Adrenal gland (tissue), 12 donors: ENCODE measurements around the gene TMEM39B. TPM values are rescaled to one million over a fixed set of nuclear protein-coding genes. Genes with fewer than 3 reads are reported as not detected.
A peak's percentile ranks its signal among the peaks of the same experiment; 100 is the strongest.

Experiments
- DNase-seq, 7 donors: peaks; one replicate each; pipeline ENCODE4 v3.0.0-alpha.2; 2019 to 2020
- H3K27ac ChIP-seq, 5 donors: fragments of 200-600 bp; sonication (generic) in 4 of 5; 1 replicate in 3 of 5; 2 replicates in 2 of 5; pipeline versions ENCODE4 v1.5.1 to v1.8.0; 2016 to 2020; ENCODE audit warnings: mild to moderate bottlenecking in 1 of 5
- H3K27me3 ChIP-seq: fragments of 200-600 bp; 2 replicates; pipeline ENCODE4 v1.8.0; 2021
- H3K36me3 ChIP-seq, 2 donors: fragments of 200-600 bp; replicated peaks in 1 of 2; 1 replicate in 1 of 2; 2 replicates in 1 of 2; pipeline versions ENCODE4 v1.5.1 to v1.8.0; 2018 to 2022
- H3K4me1 ChIP-seq, 2 donors: fragments of 200-600 bp; replicated peaks in 1 of 2; 1 replicate in 1 of 2; 2 replicates in 1 of 2; pipeline versions ENCODE4 v1.5.1 to v1.8.0; 2018 to 2021
- H3K4me3 ChIP-seq, 4 donors: fragments of 200-600 bp; sonication (generic) in 3 of 4; one replicate each; pipeline ENCODE4 v1.5.1; 2016 to 2018
- H3K9me3 ChIP-seq, 3 donors: fragments of 200-600 bp; sonication (generic) in 1 of 3; replicated peaks in 1 of 3; 1 replicate in 2 of 3; 2 replicates in 1 of 3; pipeline versions ENCODE4 v1.5.1 to v1.8.0; 2016 to 2021
- POLR2A ChIP-seq, 2 donors: fragments of 450-650 bp; IDR thresholded peaks; one replicate each; pipeline ENCODE4 v1.6.1; 2017; ENCODE audit warnings: antibody characterized with exemption in 2 of 2, mild to moderate bottlenecking in 2 of 2, moderate library complexity in 1 of 2
- WGBS, 4 donors: extraction: QIAGEN DNeasy Blood & Tissue Kit in 2 of 4; methylation state at CpG; one replicate each; pipeline versions ENCODE4 v1.1.5 to v1.1.7; 2013 to 2017; 5-methylcytosine and 5-hydroxymethylcytosine counted together
- intact Hi-C, 2 donors: fragments of 100-400 bp; cut with DNase I; formaldehyde crosslinking; loops; one replicate each; pipeline versions ENCODE4 v1.14.1 to v1.15.0; 2022 to 2023
- polyA plus RNA-seq, 3 donors: library from polyadenylated mRNA; stranded (reverse); fragments of 200-250 nt in 2 of 3; fragments of 350-450 nt in 1 of 3; fragmentation: Illumina TruSeq in 1 of 3; extraction: RNeasy Lipid Tissue Mini Kit (QIAGEN cat#74804) in 1 of 3; gene quantifications; one replicate each; pipeline ENCODE4 v1.2.3, GENCODE V29; 2013 to 2014
- total RNA-seq, 9 donors: library from RNA; depleted of rRNA in 4 of 9; stranded (reverse); fragments of >200 nt in 4 of 9; fragments of 120-200 nt in 1 of 9; fragmentation: NEBNext Ultra II Directional in 1 of 9; extraction: Animal tissue kit (Norgen Biotek cat#: 25700) in 1 of 9; gene quantifications; one replicate each; pipeline versions ENCODE4 v1.1.0 to v1.2.4, GENCODE V29; 2013 to 2023
- TF ChIP-seq, protein P1 (sequence below), 6 experiments: fragments of 450-650 bp in 4 of 6; fragments of 200-600 bp in 2 of 6; sonication (generic) in 1 of 6; IDR thresholded peaks; 1 replicate in 5 of 6; 2 replicates in 1 of 6; pipeline versions ENCODE4 v1.5.1 to v1.8.0; 2016 to 2021; ENCODE audit warnings: antibody characterized with exemption in 6 of 6, mild to moderate bottlenecking in 2 of 6, moderate library complexity in 1 of 6
- donor health status: healthy with polysubstance abuse.
- donor health status: Bipolar disorder and iron deficiency.
- donor health status: DM: yes; HTN: yes; CAD: no.
- donor health status: DM: no; HTN: no; CAD: no.
- donor health status: DM: no; HTN: no; CAD: no.
- donor health status: DM: yes; HTN: yes; CAD: no.

TMEM39B gene
- total and polyA plus RNA-seq, 12 donors, result 4.4 to 17.4 (median 11.7) TPM

DNA sequence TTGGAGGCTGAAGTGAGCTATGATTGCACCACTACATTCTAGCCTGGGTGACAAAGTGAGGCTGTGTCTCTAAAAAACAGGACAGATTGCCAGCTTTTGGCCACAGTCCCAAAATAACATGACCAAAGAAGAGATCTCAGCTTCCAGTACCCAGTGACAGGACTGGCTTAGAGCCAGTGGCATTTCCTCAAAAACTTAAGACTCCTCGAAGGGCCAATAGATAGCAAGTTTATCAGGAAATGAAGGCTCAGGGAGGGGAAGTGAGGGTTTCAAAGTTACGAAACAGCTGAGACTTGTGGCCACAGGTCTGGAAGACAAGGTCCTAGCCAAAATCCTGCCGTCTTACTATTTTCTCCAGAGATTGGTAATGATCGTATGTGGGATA is 6.3 kb upstream of the TMEM39B start:
- no peak for TF ChIP-seq POLR2A (IDR thresholded peaks at IDR 0.05)
- TF ChIP-seq, protein P1, sequence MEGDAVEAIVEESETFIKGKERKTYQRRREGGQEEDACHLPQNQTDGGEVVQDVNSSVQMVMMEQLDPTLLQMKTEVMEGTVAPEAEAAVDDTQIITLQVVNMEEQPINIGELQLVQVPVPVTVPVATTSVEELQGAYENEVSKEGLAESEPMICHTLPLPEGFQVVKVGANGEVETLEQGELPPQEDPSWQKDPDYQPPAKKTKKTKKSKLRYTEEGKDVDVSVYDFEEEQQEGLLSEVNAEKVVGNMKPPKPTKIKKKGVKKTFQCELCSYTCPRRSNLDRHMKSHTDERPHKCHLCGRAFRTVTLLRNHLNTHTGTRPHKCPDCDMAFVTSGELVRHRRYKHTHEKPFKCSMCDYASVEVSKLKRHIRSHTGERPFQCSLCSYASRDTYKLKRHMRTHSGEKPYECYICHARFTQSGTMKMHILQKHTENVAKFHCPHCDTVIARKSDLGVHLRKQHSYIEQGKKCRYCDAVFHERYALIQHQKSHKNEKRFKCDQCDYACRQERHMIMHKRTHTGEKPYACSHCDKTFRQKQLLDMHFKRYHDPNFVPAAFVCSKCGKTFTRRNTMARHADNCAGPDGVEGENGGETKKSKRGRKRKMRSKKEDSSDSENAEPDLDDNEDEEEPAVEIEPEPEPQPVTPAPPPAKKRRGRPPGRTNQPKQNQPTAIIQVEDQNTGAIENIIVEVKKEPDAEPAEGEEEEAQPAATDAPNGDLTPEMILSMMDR (IDR thresholded peaks at IDR 0.05), result no peak
- Histone ChIP-seq H3K27me3 (no peaks in the 10 kb centered on the region), H3K4me1 (peaks cover 4 to 25% of the 10 kb centered on the region in 2 donors), H3K4me3 (no peak overlapping the region), H3K9me3 (no peaks in the 10 kb centered on the region), H3K27ac (peak overlapping the region in 1 of 5 donors; percentile 35), H3K36me3 (no peaks in the 10 kb centered on the region)
- peak; percentile 65 to 93 (median 85) for DNase-seq
- intact Hi-C loops, result loop anchor here in 1 of 2 donors (10.0 kb wide), 1 partner anchor 412 kb away; no protein-coding TSS in a partner anchor
- WGBS, 4 donors, result 1 to 7% (median 3%) methylated on average over 4 of the region's 4 CpGs

DNA sequence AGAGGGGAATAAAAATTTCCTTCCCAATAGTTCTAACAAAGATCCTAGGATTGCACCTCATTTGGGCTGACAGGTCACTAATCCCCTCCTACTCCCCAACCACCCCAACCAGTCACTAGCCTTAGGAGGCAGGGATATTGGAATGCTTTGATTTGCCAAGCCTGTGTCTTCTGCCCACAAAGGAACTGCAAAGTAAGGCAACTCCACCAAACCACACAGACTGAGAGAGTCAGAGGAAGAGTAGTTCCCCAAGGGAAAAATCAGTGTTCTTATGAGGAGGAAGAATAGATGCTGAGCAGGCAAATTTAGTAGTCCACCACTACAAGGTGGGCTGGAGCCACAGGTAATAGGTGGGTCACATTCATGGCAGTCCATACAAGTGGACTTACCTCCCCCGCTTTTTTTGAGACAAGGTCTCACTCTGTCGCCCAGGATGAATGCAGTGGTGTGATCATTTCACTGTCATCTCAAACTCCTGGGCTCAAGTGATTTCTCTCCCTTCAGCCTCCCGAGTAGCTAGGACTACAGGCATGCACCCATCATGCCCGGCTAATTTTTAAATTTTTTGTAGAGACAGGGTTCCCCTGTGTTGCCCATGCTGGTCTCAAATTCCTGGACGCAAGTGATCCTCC is 3.7 kb upstream of the TMEM39B start:
- intact Hi-C loops, result loop anchor here in 1 of 2 donors (10.0 kb wide), 1 partner anchor 414 kb away; no protein-coding TSS in a partner anchor
- Histone ChIP-seq H3K27me3 (no peaks in the 10 kb centered on the region), H3K27ac (no peak overlapping the region), H3K4me3 (no peak overlapping the region), H3K4me1 (peaks cover 11 to 31% of the 10 kb centered on the region in 2 donors), H3K9me3 (no peaks in the 10 kb centered on the region), H3K36me3 (no peaks in the 10 kb centered on the region)
- WGBS, 4 donors, result 72 to 90% (median 76%) methylated on average over 5 of the region's 5 CpGs
- DNase-seq, result no peak
- TF ChIP-seq POLR2A (IDR thresholded peaks at IDR 0.05), result no peak
- TF ChIP-seq, protein P1 (IDR thresholded peaks at IDR 0.05), result no peak

DNA sequence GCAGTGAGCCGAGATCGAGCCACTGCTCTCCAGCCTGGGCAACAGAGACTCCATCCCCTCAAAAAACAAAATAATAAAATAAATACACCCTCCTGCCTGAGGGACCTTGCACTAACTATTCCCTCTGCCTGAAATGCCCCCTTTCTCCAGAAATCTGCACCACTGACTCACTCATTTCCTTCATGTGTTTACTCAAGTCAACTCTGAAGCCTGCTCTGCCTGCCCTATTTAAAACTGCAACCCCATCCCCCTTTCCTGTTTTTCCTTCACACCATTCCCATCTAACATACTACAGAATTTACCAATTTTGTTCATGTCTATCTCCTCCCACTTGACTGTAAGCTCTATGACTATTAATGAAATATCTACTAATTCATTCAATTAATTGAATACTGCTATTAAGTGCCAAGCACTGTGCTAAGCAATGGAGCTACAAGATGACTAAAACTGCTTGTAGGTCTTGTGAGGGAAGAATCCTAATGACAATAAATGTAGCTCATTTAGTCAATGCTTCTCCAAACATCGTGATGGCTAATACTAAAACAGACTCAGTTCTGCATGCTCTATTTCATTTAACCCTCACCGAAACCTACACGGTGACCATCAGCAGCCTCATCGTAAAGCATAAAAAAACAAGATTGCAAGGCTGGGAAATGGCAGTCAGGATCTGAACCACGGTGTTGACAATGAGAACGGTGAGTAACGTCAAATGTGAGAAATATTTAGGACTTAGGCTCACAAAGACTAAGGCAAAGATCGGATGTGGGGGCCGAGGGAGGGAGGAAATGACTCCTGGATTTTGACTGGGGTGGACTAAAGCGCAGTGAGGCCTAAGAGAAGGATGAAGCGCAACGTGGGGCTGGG is 749 bp upstream of the TMEM39B start:
- no peaks in the 10 kb centered on the region for H3K27me3 ChIP-seq
- DNase-seq, result no peak
- peaks cover 10 to 24% of the 10 kb centered on the region in 2 donors for H3K4me1 ChIP-seq
- H3K27ac ChIP-seq, result peak overlapping the region in 4 of 5 donors; percentile 76 to 90 (median 84)
- intact Hi-C loops, result no loop called here
- H3K4me3 ChIP-seq, result peak overlapping the region in 3 of 4 donors; percentile 65 to 96 (median 96)
- WGBS, 4 donors, result 15 to 18% (median 17%) methylated on average over 13 to 14 of the region's 14 CpGs
- peaks cover 0 to 18% of the 10 kb centered on the region in 2 donors for H3K36me3 ChIP-seq
- no peaks in the 10 kb centered on the region for H3K9me3 ChIP-seq
- TF ChIP-seq, protein P1 (IDR thresholded peaks at IDR 0.05), result no peak
- TF ChIP-seq POLR2A (IDR thresholded peaks at IDR 0.05), result no peak
